ENCODE data around the gene AKR1C1.
"Not testable (repeated sequence)": the region's sequence is repeated elsewhere in the genome, so short reads cannot be mapped to it uniquely, and the experiment has no call there.

AKR1C1 gene

GRCh38 chr10:4977025-4977424, 13.8 kb downstream of the AKR1C1 start:
- TF ChIP-seq ZNF274 (IDR thresholded peaks at IDR 0.05; ENCODE audit: low read depth, low read length), result no peak
- no peak overlapping the region for H3K4me3 ChIP-seq (ENCODE audit: low read length)

- no peak overlapping the region for H3K4me3 ChIP-seq (ENCODE audit: low read length)
- TF ChIP-seq ZNF274 (IDR thresholded peaks at IDR 0.05; ENCODE audit: low read depth, low read length), result no peak
Observed at GRCh38 chr10:4978870-4979269, 15.7 kb downstream of the AKR1C1 start.

- no peak overlapping the region for H3K4me3 ChIP-seq (ENCODE audit: low read length)
- no peak for TF ChIP-seq ZNF274 (IDR thresholded peaks at IDR 0.05; ENCODE audit: low read depth, low read length)
Observed at GRCh38 chr10:4980793-4981192, 17.6 kb downstream of the AKR1C1 start.

- no peak for TF ChIP-seq ZNF274 (IDR thresholded peaks at IDR 0.05; ENCODE audit: low read depth, low read length)
Observed at GRCh38 chr10:4981722-4982471, 18.7 kb downstream of the AKR1C1 start.

GRCh38 chr10:4982764-4983226, 19.6 kb downstream of the AKR1C1 start:
- TF ChIP-seq ZNF274 (IDR thresholded peaks at IDR 0.05; ENCODE audit: low read depth, low read length), result no peak
- H3K4me3 ChIP-seq (ENCODE audit: low read length), result no peak overlapping the region

More at GRCh38 chr10:4981722-4982471, 18.7 kb downstream of the AKR1C1 start:
- no peak overlapping the region for H3K4me3 ChIP-seq (ENCODE audit: low read length)

DNA sequence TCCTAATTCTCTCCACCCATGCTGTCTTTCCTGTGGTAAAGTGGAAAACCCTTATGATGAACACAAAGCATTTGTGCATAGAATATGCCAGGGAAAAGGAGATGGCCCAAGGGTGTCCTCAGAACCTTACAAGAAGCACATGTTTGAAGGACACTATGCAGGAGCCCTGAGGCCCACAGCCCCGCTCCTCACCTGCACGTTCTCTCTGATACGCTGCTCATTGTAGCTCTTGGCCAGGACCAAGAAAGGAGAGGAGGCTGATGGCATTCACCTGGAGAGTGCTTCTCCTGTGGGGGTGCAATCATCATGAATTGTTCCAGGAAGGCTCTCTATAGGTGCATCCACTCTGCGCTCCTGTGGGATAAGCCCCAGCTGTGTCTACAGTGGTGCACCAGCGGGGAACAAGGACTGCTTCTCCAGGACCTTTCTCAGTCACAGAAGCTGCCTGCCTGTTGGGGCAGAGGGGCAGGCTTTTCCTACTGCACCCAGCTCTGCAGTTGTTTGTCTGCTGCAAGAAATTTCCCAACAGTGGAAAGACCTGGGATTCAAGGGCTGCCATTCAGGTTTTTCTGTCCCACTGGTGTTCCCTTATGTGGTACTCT, 20.5 kb downstream of the AKR1C1 start:
- no peak for TF ChIP-seq ZNF274 (IDR thresholded peaks at IDR 0.05; ENCODE audit: low read depth, low read length)
- no peak overlapping the region for H3K4me3 ChIP-seq (ENCODE audit: low read length)

DNA sequence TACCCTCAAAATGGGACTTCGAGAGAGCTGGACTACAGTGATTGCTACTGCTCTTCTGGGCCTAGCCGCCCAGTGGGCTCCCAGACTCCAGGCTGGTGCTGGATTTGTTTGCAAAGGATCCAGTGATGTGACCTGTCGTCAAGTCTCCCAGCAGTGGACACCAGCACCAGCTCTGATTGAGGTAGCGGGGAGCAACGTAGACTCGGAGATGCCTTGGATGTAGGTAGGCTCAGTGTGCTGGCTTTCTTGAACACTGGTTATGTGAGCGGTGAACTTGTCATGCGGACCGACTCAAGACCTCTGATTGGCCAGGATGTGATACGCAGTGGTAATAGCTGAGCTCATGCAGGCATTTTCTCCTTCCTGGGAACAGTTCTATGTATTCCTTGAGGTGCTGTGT, 21.0 kb downstream of the AKR1C1 start:
- H3K4me3 ChIP-seq (ENCODE audit: low read length), result no peak overlapping the region
- TF ChIP-seq ZNF274 (IDR thresholded peaks at IDR 0.05; ENCODE audit: low read depth, low read length), result no peak

- no peak for TF ChIP-seq ZNF274 (IDR thresholded peaks at IDR 0.05; ENCODE audit: low read depth, low read length)
- H3K4me3 ChIP-seq (ENCODE audit: low read length), result no peak overlapping the region
Observed at GRCh38 chr10:4984971-4985594, 21.9 kb downstream of the AKR1C1 start.

GRCh38 chr10:4988000-4988641, 24.9 kb downstream of the AKR1C1 start:
- not testable (repeated sequence) for H3K4me3 ChIP-seq (ENCODE audit: low read length)

DNA sequence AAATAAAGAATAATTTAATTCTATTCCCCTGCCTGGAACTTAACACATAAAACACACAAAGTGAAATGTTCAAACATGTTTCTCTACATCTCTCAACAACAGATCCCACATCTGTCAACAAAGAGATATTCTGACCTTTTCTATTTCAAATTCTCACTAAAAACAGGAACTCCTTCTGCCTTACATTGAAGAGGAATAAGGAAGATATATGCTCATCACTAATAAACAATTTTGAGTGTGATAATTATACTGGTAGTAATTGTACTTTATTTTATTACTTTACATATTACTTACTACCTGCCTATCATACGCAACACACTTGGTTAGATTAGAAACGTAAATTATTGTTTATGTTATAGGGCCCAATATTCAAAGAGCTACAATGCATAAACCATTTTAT, 27.0 kb downstream of the AKR1C1 start:
- H3K4me3 ChIP-seq (ENCODE audit: low read length), result no peak overlapping the region
- no peak for TF ChIP-seq ZNF274 (IDR thresholded peaks at IDR 0.05; ENCODE audit: low read depth, low read length)

- not testable (repeated sequence) for H3K4me3 ChIP-seq (ENCODE audit: low read length)
Observed at GRCh38 chr10:4991463-4991862, 28.2 kb downstream of the AKR1C1 start.

- H3K4me3 ChIP-seq (ENCODE audit: low read length), result not testable (repeated sequence)
Observed at GRCh38 chr10:4992564-4992963, 29.3 kb downstream of the AKR1C1 start.

- not testable (repeated sequence) for H3K4me3 ChIP-seq (ENCODE audit: low read length)
Observed at GRCh38 chr10:4994260-4994659, 31.0 kb downstream of the AKR1C1 start.

DNA sequence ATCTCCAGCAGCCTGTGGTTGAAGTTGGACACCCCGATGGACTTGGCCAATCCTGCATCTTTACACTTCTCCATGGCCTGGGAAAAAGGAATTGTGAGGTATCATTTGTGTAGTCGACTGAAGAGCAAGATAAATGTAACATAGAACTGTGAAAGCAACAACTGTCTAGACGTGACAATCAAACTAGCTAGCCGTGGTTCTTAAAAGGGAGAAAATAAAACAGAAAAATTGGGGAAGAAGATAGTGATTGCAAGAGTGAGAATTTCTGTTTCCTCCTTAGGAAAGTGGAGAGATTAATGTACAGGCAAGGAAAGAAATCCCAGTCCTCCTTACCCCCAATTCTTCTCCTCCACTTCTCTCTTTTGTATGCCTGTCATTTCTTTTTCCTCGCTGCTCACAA, 35.5 kb downstream of the AKR1C1 start:
- H3K4me3 ChIP-seq (ENCODE audit: low read length), result no peak overlapping the region

More for the DNA sequence above, 35.5 kb downstream of the AKR1C1 start:
- TF ChIP-seq ZNF274 (IDR thresholded peaks at IDR 0.05; ENCODE audit: low read depth, low read length), result no peak
